Fibroblast of pulmonary artery (primary cell): ENCODE measurements around the gene BSN.

ENCODE experiments used
- DNase-seq: peaks from one replicate; pipeline ENCODE4 v3.0.0-alpha.2; 2010; ENCODE audit warnings: low read depth
- H3K4me3 ChIP-seq: replicated peaks from 2 replicates; pipeline ENCODE4 v1.5.1; 2011; ENCODE audit warnings: low read depth, mild to moderate bottlenecking, control low read depth, low read length, moderate library complexity
- CTCF ChIP-seq: IDR thresholded peaks from 2 replicates; pipeline ENCODE4 v1.5.1; 2011; ENCODE audit warnings: mild to moderate bottlenecking, control low read depth, low read length, inconsistent platforms; ENCODE audit errors: missing control alignments

The BSN gene

GRCh38 chr3:49556500-49557275, 2.4 kb downstream of the BSN start:
- no peak for DNase-seq
- H3K4me3 ChIP-seq: no peak overlapping the region
- TF ChIP-seq CTCF: no peak

GRCh38 chr3:49563040-49563578, 8.8 kb downstream of the BSN start:
- DNase-seq: no peak
- H3K4me3 ChIP-seq: no peak overlapping the region
- no peak for TF ChIP-seq CTCF

- no peak overlapping the region for H3K4me3 ChIP-seq
- no peak for DNase-seq
- TF ChIP-seq CTCF: no peak
These were observed 9.5 kb downstream of the BSN start for GRCh38 chr3:49563766-49564165.

GRCh38 chr3:49566312-49566711, 12.0 kb downstream of the BSN start:
- H3K4me3 ChIP-seq: no peak overlapping the region
- peak; percentile 36 for TF ChIP-seq CTCF
- peak; percentile 3 for DNase-seq

- H3K4me3 ChIP-seq: no peak overlapping the region
- no peak for DNase-seq
- no peak for TF ChIP-seq CTCF
These were observed 13.1 kb downstream of the BSN start for GRCh38 chr3:49567406-49567805.

- TF ChIP-seq CTCF: no peak
- H3K4me3 ChIP-seq: no peak overlapping the region
- DNase-seq: no peak
These were observed 14.7 kb downstream of the BSN start for GRCh38 chr3:49568965-49569364.
